DMS153 (cell line): ENCODE results near the gene DMRT2.

ENCODE experiments used
- DNase-seq: peaks from one replicate; lab custom pipeline; 2025; lab: John Stamatoyannopoulos, UW

The DMRT2 gene

GRCh38 chr9:1094749-1095148 lies 44.6 kb downstream of the DMRT2 start:
- no peak for DNase-seq

- DNase-seq, result no peak
Observed at GRCh38 chr9:1096155-1096964, 46.2 kb downstream of the DMRT2 start.

- DNase-seq, result no peak
Observed at GRCh38 chr9:1098551-1098950, 48.4 kb downstream of the DMRT2 start.

- no peak for DNase-seq
Observed at GRCh38 chr9:1100201-1100600, 50.0 kb downstream of the DMRT2 start.

- no peak for DNase-seq
Observed at GRCh38 chr9:1100945-1101344, 50.8 kb downstream of the DMRT2 start.

- DNase-seq, result no peak
Observed at GRCh38 chr9:1101846-1102641, 51.9 kb downstream of the DMRT2 start.

- no peak for DNase-seq
Observed at GRCh38 chr9:1102642-1102970, 52.4 kb downstream of the DMRT2 start.
